Hepatocyte (in vitro differentiated cells): ENCODE measurements around the gene RNF213.

Source experiments
- EZH2 ChIP-seq: fragments of 200-600 bp; sonication (generic); IDR thresholded peaks from 2 replicates; pipeline ENCODE4 v1.6.1; 2016; ENCODE audit warnings: antibody characterized with exemption, mild to moderate bottlenecking, borderline replicate concordance
- EZH2phosphoT487 ChIP-seq: fragments of 200-600 bp; sonication (generic); IDR thresholded peaks from one replicate; pipeline ENCODE4 v1.6.1; 2018; ENCODE audit warnings: antibody characterized with exemption, mild to moderate bottlenecking, low read depth, moderate library complexity; ENCODE audit not compliant: unreplicated experiment, severe bottlenecking
- TF ChIP-seq, protein P1 (sequence below): fragments of 200-600 bp; sonication (generic); IDR thresholded peaks from 2 replicates; pipeline ENCODE4 v1.5.1; 2016; ENCODE audit warnings: antibody characterized with exemption, mild to moderate bottlenecking; ENCODE audit not compliant: poor library complexity

- TF ChIP-seq, protein P1, sequence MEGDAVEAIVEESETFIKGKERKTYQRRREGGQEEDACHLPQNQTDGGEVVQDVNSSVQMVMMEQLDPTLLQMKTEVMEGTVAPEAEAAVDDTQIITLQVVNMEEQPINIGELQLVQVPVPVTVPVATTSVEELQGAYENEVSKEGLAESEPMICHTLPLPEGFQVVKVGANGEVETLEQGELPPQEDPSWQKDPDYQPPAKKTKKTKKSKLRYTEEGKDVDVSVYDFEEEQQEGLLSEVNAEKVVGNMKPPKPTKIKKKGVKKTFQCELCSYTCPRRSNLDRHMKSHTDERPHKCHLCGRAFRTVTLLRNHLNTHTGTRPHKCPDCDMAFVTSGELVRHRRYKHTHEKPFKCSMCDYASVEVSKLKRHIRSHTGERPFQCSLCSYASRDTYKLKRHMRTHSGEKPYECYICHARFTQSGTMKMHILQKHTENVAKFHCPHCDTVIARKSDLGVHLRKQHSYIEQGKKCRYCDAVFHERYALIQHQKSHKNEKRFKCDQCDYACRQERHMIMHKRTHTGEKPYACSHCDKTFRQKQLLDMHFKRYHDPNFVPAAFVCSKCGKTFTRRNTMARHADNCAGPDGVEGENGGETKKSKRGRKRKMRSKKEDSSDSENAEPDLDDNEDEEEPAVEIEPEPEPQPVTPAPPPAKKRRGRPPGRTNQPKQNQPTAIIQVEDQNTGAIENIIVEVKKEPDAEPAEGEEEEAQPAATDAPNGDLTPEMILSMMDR: no peak
- TF ChIP-seq EZH2phosphoT487: no peak
- no peak for TF ChIP-seq EZH2
Observed at GRCh38 chr17:80415626-80416137, 155.0 kb downstream of the RNF213 start.
